ENCODE measurements around the gene RPS2.

GRCh38 chr16:1932050-1933028, 32.3 kb downstream of the RPS2 start:
- TF ChIP-seq ZFP30 (CRISPR knock-in tag; IDR thresholded peaks at IDR 0.05): no peak
- no peak for TF ChIP-seq ZC3H10 (CRISPR knock-in tag; IDR thresholded peaks at IDR 0.05)
- no peak for TF ChIP-seq TOX (CRISPR knock-in tag; IDR thresholded peaks at IDR 0.05; ENCODE audit: borderline replicate concordance)
- TF ChIP-seq OSR1 (CRISPR knock-in tag; IDR thresholded peaks at IDR 0.05): no peak
- no peak for TF ChIP-seq ZNF70 (CRISPR knock-in tag; IDR thresholded peaks at IDR 0.05)
- TF ChIP-seq CREB5 (CRISPR knock-in tag; IDR thresholded peaks at IDR 0.05; ENCODE audit: low read depth): no peak
- TF ChIP-seq CSDC2 (CRISPR knock-in tag; IDR thresholded peaks at IDR 0.05): no peak
- TF ChIP-seq, protein P1, sequence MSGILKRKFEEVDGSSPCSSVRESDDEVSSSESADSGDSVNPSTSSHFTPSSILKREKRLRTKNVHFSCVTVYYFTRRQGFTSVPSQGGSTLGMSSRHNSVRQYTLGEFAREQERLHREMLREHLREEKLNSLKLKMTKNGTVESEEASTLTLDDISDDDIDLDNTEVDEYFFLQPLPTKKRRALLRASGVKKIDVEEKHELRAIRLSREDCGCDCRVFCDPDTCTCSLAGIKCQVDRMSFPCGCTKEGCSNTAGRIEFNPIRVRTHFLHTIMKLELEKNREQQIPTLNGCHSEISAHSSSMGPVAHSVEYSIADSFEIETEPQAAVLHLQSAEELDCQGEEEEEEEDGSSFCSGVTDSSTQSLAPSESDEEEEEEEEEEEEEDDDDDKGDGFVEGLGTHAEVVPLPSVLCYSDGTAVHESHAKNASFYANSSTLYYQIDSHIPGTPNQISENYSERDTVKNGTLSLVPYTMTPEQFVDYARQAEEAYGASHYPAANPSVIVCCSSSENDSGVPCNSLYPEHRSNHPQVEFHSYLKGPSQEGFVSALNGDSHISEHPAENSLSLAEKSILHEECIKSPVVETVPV (CRISPR knock-in tag; IDR thresholded peaks at IDR 0.05): no peak
- no peak for TF ChIP-seq PPARA (CRISPR knock-in tag; IDR thresholded peaks at IDR 0.05; ENCODE audit: borderline replicate concordance)
- TF ChIP-seq, protein P2, sequence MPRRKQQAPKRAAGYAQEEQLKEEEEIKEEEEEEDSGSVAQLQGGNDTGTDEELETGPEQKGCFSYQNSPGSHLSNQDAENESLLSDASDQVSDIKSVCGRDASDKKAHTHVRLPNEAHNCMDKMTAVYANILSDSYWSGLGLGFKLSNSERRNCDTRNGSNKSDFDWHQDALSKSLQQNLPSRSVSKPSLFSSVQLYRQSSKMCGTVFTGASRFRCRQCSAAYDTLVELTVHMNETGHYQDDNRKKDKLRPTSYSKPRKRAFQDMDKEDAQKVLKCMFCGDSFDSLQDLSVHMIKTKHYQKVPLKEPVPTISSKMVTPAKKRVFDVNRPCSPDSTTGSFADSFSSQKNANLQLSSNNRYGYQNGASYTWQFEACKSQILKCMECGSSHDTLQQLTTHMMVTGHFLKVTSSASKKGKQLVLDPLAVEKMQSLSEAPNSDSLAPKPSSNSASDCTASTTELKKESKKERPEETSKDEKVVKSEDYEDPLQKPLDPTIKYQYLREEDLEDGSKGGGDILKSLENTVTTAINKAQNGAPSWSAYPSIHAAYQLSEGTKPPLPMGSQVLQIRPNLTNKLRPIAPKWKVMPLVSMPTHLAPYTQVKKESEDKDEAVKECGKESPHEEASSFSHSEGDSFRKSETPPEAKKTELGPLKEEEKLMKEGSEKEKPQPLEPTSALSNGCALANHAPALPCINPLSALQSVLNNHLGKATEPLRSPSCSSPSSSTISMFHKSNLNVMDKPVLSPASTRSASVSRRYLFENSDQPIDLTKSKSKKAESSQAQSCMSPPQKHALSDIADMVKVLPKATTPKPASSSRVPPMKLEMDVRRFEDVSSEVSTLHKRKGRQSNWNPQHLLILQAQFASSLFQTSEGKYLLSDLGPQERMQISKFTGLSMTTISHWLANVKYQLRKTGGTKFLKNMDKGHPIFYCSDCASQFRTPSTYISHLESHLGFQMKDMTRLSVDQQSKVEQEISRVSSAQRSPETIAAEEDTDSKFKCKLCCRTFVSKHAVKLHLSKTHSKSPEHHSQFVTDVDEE (CRISPR knock-in tag; IDR thresholded peaks at IDR 0.05): no peak
- TF ChIP-seq GLIS3 (CRISPR knock-in tag; IDR thresholded peaks at IDR 0.05): no peak

Measured in SK-N-SH treated with all-trans-retinoic acid at 6 μM for 48 hours (cell line).